ENCODE results near the gene SARDH. TPM values are rescaled to one million over a fixed set of nuclear protein-coding genes. Genes with fewer than 3 reads are reported as not detected.
A peak's percentile ranks its signal among the peaks of the same experiment; 100 is the strongest.

The SARDH gene
- total and polyA plus RNA-seq, 2 of the 8 experiments (the other 6 are each of a cell fraction or from before 2014, with no cell fraction given): 6.4 to 7.4 TPM

GRCh38 chr9:133727876-133728441 is 10.2 kb downstream of the SARDH start:
- H3K4me3 ChIP-seq (ENCODE audit: extremely low read depth in 1 of 4, insufficient read depth in 2 of 4, low read depth in 3 of 4, low read length in 4 of 4): no peak overlapping the region
- no peak overlapping the region for H3K56ac ChIP-seq (replicated peaks; ENCODE audit: insufficient read length, low read depth, low read length)
- H4K5ac ChIP-seq (ENCODE audit: insufficient read length, low read depth, low read length): no peak overlapping the region
- peak overlapping the region; percentile 65; the same call in 1 of the 2 replicates for H4K8ac ChIP-seq (ENCODE audit: extremely low read depth, insufficient read depth, low read length)
- H3K36me3 ChIP-seq (ENCODE audit: control insufficient read depth in 2 of 4, insufficient read depth in 4 of 4, low read length in 3 of 4): no peaks in the 10 kb centered on the region
- H3K9me3 ChIP-seq (ENCODE audit: insufficient read depth in 2 of 2, low read depth in 1 of 2, low read length in 1 of 2): no peaks in the 10 kb centered on the region; a peak in 1 of 4 replicates
- TF ChIP-seq BCL11A (IDR thresholded peaks at IDR 0.05; ENCODE audit: low read depth in 2 of 2, low read length in 2 of 2): no peak
- TF ChIP-seq NANOG (IDR thresholded peaks at IDR 0.05; ENCODE audit: insufficient read depth, low read depth, low read length, poor library complexity, severe bottlenecking): no peak
- TF ChIP-seq, protein P1, sequence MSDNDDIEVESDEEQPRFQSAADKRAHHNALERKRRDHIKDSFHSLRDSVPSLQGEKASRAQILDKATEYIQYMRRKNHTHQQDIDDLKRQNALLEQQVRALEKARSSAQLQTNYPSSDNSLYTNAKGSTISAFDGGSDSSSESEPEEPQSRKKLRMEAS (IDR thresholded peaks at IDR 0.05): no peak
- no peak for TF ChIP-seq BACH1 (IDR thresholded peaks at IDR 0.05; ENCODE audit: low read length)
- TF ChIP-seq RAD21 (IDR thresholded peaks at IDR 0.05 in 1 of 2, conservative IDR thresholded peaks at IDR 0.05 in 1 of 2; ENCODE audit: low read depth in 2 of 2, low read length in 2 of 2): no peak
- H3K4me1 ChIP-seq (replicated peaks in 1 of 4; ENCODE audit: control insufficient read depth in 3 of 4, insufficient read depth in 4 of 4, low read length in 3 of 4): no peaks in the 10 kb centered on the region
- no peak overlapping the region for H3K14ac ChIP-seq (ENCODE audit: insufficient read length)
- no peak overlapping the region for H3K27ac ChIP-seq (ENCODE audit: low read depth, low read length)
- H2AFZ ChIP-seq (ENCODE audit: low read length): no peak overlapping the region
- DNase-seq (ENCODE audit: low read depth in 1 of 2, low spot score in 2 of 2) (no peak), FAIRE-seq (no peak)
- no peak overlapping the region for H3K9ac ChIP-seq (replicated peaks in 1 of 4; ENCODE audit: extremely low read depth in 1 of 4, low read depth in 3 of 4, low read length in 3 of 4)
- ChIA-PET POLR2A (ENCODE audit: partially characterized antibody) (no interaction called here), CTCF (ENCODE audit: partially characterized antibody) (interaction anchor here (0.9 to 5.6 kb wide), 28 partner anchors 10 to 351 kb away, joined by 3 to 39 read pairs (median 6); partner anchors contain the start of genes ADAMTSL2 and SARDH)
- no peak overlapping the region for H2AK5ac ChIP-seq (ENCODE audit: low read depth, low read length)
- no peaks in the 10 kb centered on the region for H3K79me2 ChIP-seq (ENCODE audit: control insufficient read depth in 1 of 2, insufficient read depth in 2 of 2, low read length in 2 of 2)
- H3K4me2 ChIP-seq (ENCODE audit: insufficient read depth in 1 of 2, low read depth in 2 of 2, low read length in 2 of 2): no peak overlapping the region
- H3K4ac ChIP-seq (replicated peaks; ENCODE audit: insufficient read length, low read depth, low read length): no peak overlapping the region
- no peak overlapping the region for H2BK5ac ChIP-seq (ENCODE audit: low read depth, low read length)
- H2BK12ac ChIP-seq (ENCODE audit: low read depth, low read length): no peak overlapping the region
- no peak overlapping the region for H2BK20ac ChIP-seq (ENCODE audit: low read length)
- 88% methylated on average over 18 of the region's 18 CpGs; no CpG with 5 or more reads in 1 of the 2 experiments for WGBS, 2 experiments (ENCODE audit: extremely low coverage in 1 of 2, insufficient coverage in 1 of 2, insufficient read length in 1 of 2, insufficient replicate concordance in 2 of 2, low coverage in 1 of 2, low lambda C conversion rate in 2 of 2, missing lambda C conversion rate in 1 of 2)
- H3K23me2 ChIP-seq (ENCODE audit: low read depth, low read length): peaks cover 3% of the 10 kb centered on the region; the same call in 1 of the 2 replicates
- H4K91ac ChIP-seq (replicated peaks; ENCODE audit: insufficient read length, low read length): no peak overlapping the region
- H4K20me1 ChIP-seq (replicated peaks in 1 of 2; ENCODE audit: control insufficient read depth in 1 of 2, insufficient read depth in 2 of 2, low read length in 2 of 2): peaks cover 0 to 5% of the 10 kb centered on the region in 2 experiments
- H3K79me1 ChIP-seq (ENCODE audit: low read depth, low read length): no peaks in the 10 kb centered on the region
- no peak overlapping the region for H2BK120ac ChIP-seq (replicated peaks; ENCODE audit: low read depth, low read length)
- H2BK15ac ChIP-seq (ENCODE audit: low read length): no peak overlapping the region
- no peak overlapping the region for H3K18ac ChIP-seq (ENCODE audit: extremely low read depth, low read length)
- no peaks in the 10 kb centered on the region for H3K27me3 ChIP-seq (replicated peaks in 1 of 4; ENCODE audit: control insufficient read depth in 3 of 4, extremely low read depth in 1 of 4, insufficient read depth in 3 of 4, low read length in 3 of 4)
- H3K23ac ChIP-seq (ENCODE audit: insufficient read length): no peak overlapping the region
